ENCODE data around the gene EFCAB8.
A peak's percentile ranks its signal among the peaks of the same experiment; 100 is the strongest.
"Not testable (repeated sequence)": the region's sequence is repeated elsewhere in the genome, so short reads cannot be mapped to it uniquely, and the experiment has no call there.

Gene EFCAB8

DNA sequence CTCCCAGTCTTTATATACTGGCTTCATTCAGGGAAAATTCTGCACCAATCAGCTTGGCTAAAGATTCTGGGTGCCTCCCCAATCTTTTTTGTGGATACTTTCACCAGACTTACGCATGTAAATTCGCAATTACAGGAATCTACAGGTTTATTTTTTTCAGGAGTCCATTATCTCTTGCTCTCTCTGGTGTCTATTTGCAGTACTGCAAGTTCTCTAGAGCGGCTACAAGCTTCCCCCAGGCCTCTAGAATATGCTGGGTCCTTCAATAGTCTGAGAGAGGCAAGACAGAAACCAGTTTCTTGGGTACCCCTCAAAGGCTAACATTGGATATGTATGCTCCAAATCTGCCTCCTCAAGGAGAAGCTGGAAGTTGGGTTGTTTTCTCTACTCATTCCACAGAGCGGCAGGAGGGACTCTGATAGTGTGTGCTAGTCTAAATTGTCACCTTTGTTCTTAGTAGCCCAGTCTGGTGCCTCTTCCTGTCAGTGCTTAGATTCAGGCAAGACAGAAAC is 87.0 kb downstream of the EFCAB8 start:
- peaks cover 0 to 10% (median 0%) of the 10 kb centered on the region in 3 donors for H3K9me3 ChIP-seq
- TF ChIP-seq, protein P1, sequence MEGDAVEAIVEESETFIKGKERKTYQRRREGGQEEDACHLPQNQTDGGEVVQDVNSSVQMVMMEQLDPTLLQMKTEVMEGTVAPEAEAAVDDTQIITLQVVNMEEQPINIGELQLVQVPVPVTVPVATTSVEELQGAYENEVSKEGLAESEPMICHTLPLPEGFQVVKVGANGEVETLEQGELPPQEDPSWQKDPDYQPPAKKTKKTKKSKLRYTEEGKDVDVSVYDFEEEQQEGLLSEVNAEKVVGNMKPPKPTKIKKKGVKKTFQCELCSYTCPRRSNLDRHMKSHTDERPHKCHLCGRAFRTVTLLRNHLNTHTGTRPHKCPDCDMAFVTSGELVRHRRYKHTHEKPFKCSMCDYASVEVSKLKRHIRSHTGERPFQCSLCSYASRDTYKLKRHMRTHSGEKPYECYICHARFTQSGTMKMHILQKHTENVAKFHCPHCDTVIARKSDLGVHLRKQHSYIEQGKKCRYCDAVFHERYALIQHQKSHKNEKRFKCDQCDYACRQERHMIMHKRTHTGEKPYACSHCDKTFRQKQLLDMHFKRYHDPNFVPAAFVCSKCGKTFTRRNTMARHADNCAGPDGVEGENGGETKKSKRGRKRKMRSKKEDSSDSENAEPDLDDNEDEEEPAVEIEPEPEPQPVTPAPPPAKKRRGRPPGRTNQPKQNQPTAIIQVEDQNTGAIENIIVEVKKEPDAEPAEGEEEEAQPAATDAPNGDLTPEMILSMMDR (IDR thresholded peaks at IDR 0.05), result no peak
- no peaks in the 10 kb centered on the region for H3K27me3 ChIP-seq
- H3K27ac ChIP-seq, result no peak overlapping the region
- H3K4me1 ChIP-seq, result no peaks in the 10 kb centered on the region
- no peak overlapping the region for H3K4me3 ChIP-seq
- no peaks in the 10 kb centered on the region for H3K36me3 ChIP-seq
- no peak for DNase-seq
- intact Hi-C loops (cut with DNase I; ENCODE audit: low total_unique reads), result no loop called here

DNA sequence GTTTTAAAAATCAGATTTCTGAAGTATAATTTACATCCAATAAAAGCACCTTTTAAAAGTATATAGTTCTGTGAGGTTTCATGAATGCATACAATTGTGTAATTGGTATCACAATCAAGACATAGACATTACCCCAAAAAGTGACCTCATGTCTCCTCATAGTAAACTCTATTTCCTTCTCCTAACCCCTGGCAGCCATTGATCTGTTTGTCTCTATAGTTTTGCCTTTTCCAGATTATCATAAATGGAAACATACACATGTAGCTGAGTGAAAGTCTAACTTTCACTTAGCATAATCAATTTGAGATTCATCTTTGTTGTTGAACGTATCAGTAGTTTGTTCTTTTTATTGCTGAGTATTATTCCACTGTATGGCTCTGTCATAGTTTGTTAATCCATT is 87.9 kb downstream of the EFCAB8 start:
- TF ChIP-seq, protein P1 (IDR thresholded peaks at IDR 0.05), result no peak
- Histone ChIP-seq H3K4me1 (no peaks in the 10 kb centered on the region), H3K27ac (no peak overlapping the region), H3K9me3 (peaks cover 0 to 4% (median 0%) of the 10 kb centered on the region in 3 donors), H3K4me3 (no peak overlapping the region), H3K27me3 (no peaks in the 10 kb centered on the region), H3K36me3 (no peaks in the 10 kb centered on the region)
- intact Hi-C loops (cut with DNase I; ENCODE audit: low total_unique reads), result no loop called here
- DNase-seq, result no peak

DNA sequence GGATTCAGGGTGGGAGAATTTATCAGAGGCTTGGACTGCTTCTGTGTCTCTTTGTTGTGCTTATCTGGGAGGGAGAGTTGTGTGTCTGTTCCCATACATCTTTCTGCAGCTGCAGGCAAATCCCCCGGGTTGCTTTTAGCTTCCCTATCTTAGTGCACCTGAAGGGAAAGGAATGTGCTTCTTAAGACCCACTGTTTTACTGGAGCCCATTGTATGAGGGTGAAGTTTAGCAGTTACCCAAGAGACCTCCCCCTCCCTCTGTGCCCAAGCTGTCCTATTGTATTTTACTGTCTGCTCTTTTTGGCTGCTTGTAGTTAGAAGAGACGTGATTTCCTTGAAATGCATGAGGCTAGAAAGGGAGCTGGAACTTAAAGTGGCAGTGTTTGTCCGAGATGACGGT is 91.8 kb downstream of the EFCAB8 start:
- H3K27ac ChIP-seq; H3K27me3 ChIP-seq; intact Hi-C loops (cut with DNase I; ENCODE audit: low total_unique reads); DNase-seq; H3K36me3 ChIP-seq; H3K4me1 ChIP-seq; H3K4me3 ChIP-seq: not testable (repeated sequence)
- H3K9me3 ChIP-seq, result peaks cover 3 to 19% (median 6%) of the 10 kb centered on the region in 3 donors

DNA sequence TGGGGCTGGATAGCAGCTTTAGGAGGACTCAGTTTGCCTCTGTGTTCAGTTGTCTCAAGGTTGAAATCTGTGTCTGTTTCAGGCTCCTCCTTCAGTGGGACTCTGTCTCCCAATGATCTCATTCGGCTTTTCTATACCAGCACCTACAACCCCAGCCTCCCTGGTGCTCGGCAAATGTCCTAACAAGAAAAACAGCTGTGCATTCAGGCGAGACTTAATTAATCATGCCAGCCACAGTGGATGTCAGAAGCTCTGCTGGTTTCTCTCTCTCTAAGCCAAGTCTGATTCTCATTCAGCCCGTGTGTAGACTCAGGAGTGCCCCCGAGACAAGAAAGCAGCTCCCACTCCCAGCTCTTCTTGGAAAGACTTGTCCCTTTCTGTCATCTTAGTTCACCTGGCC is 98.7 kb downstream of the EFCAB8 start:
- H3K9me3 ChIP-seq, result peaks cover 3 to 39% (median 20%) of the 10 kb centered on the region in 3 donors
- TF ChIP-seq, protein P1 (IDR thresholded peaks at IDR 0.05), result no peak
- no peaks in the 10 kb centered on the region for H3K36me3 ChIP-seq
- no peak for DNase-seq
- no peaks in the 10 kb centered on the region for H3K4me1 ChIP-seq
- H3K27me3 ChIP-seq, result no peaks in the 10 kb centered on the region
- H3K27ac ChIP-seq, result no peak overlapping the region
- intact Hi-C loops (cut with DNase I; ENCODE audit: low total_unique reads), result no loop called here
- H3K4me3 ChIP-seq, result no peak overlapping the region

DNA sequence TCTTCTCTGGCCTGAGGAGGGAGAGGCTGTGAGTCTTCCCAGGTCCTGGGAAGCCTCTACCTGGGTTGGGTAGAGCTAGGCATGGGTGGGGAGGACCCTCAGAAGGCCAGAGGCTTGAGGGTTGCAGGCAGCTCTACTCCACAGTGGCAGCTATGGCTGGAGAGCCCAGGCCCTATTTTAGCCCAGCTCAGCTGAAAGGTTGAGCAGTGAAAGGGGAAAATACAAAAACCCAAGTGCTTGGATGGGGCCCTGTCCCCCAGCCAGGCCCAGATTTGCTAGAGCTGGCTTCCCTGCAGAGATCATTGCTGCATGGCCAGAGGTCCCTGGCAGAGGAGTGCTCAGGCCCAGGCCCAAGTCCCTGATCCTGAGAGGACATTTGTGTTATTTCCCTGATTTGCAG is 99.9 kb downstream of the EFCAB8 start:
- Histone ChIP-seq H3K9me3 (peaks cover 3 to 39% (median 20%) of the 10 kb centered on the region in 3 donors), H3K4me3 (no peak overlapping the region), H3K27me3 (peaks cover 0 to 7% of the 10 kb centered on the region in 2 donors), H3K27ac (no peak overlapping the region), H3K4me1 (no peaks in the 10 kb centered on the region), H3K36me3 (no peaks in the 10 kb centered on the region)
- peak in 1 of 2 donors; percentile 12 for DNase-seq
- intact Hi-C loops (cut with DNase I; ENCODE audit: low total_unique reads), result no loop called here
- TF ChIP-seq, protein P1 (IDR thresholded peaks at IDR 0.05), result no peak

DNA sequence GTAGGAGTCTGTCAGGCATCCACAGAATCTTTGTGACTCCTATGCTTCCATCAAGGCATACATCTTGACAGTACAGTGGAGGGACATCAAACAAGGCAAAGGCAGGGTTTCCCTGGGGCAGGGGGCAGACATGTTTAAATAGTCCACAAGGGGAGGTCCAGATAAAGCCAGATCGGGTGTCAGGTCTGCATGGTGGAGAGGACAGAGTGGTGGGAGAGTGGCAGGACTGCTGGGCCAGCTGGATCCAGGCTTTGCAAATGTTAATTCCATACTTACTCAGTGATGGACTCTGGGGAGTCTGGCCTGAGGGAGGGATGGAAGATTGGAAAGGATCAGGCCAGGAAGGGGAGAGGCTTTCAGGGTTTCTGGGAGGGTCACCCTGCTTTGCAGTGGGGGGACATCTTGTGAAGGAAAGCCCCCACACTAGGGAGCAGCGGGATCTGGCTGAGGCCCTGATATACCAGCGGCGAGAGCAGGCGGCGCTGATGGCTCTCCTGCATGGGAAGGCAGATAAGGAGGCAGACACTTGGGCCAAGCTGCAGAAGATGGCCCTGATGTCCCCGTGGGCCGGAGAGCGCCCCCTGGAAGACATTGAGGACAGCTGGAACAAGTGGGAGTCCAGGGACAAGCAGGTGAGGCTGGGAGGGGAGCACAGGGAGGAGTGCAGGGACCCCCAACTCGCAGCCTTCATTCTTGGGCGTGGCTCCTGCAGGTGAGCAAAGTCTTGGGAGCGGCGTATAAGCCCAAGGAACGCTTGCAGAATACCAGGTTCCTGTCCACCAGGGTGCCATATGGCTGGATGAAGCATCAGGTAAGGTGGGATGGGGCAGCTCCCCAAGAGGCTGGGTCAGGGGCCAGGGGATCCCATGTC is 100.9 kb downstream of the EFCAB8 start:
- intact Hi-C loops (cut with DNase I; ENCODE audit: low total_unique reads), result no loop called here
- no peaks in the 10 kb centered on the region for H3K4me1 ChIP-seq
- no peak overlapping the region for H3K4me3 ChIP-seq
- H3K36me3 ChIP-seq, result no peaks in the 10 kb centered on the region
- TF ChIP-seq, protein P1 (IDR thresholded peaks at IDR 0.05), result no peak
- DNase-seq, result peak in 1 of 2 donors; percentile 56
- H3K9me3 ChIP-seq, result peaks cover 0 to 29% (median 14%) of the 10 kb centered on the region in 3 donors
- no peak overlapping the region for H3K27ac ChIP-seq
- H3K27me3 ChIP-seq, result peaks cover 0 to 7% of the 10 kb centered on the region in 2 donors
